SK-N-SH (cell line): ENCODE measurements around the gene TBC1D16. TPM values are rescaled to one million over a fixed set of nuclear protein-coding genes. Genes with fewer than 3 reads are reported as not detected.

Experiments used
- CTCF ChIA-PET: fragments of 300-600, 350-600 bp; formaldehyde crosslinking; extraction: SDS; loops from one replicate; lab custom pipeline; 2021; lab: Yijun Ruan, JAX
- POLR2A ChIA-PET: fragments of 350-600 bp; sonication (Branson Sonifier 250); formaldehyde crosslinking; extraction: SDS; loops from one replicate; lab custom pipeline; 2020; ENCODE audit warnings: antibody characterized with exemption, inconsistent platforms; lab: Yijun Ruan, JAX
- DNase-seq: peaks from one replicate; pipeline ENCODE4 v3.0.0; 2012
- H2AFZ ChIP-seq: fragments of 200-600 bp; sonication (generic); 2 replicates; pipeline ENCODE4 v1.8.1; 2016; ENCODE audit warnings: antibody characterized with exemption, mild to moderate bottlenecking, low read depth
- H3F3A ChIP-seq: fragments of 200-600 bp; sonication (generic); replicated peaks from 2 replicates; pipeline ENCODE3; 2016; ENCODE audit warnings: antibody characterized with exemption, mild to moderate bottlenecking; ENCODE audit not compliant: insufficient read depth
- H3K27ac ChIP-seq, 2 experiments: fragments of 200-500 bp in 1 of 2; fragments of 200-600 bp in 1 of 2; sonication (Bioruptor generic) in 1 of 2; sonication (generic), shearing (Covaris generic) in 1 of 2; 2 replicates each; pipeline versions ENCODE4 v1.5.1 to v1.6.1; 2014 to 2016; ENCODE audit warnings: low read depth in 2 of 2, inconsistent platforms in 1 of 2, low read length in 1 of 2, mild to moderate bottlenecking in 1 of 2, mixed read lengths in 1 of 2
- H3K27me3 ChIP-seq: fragments of 200-600 bp; sonication (generic), shearing (Covaris generic); 2 replicates; pipeline ENCODE4 v1.6.1; 2016; ENCODE audit warnings: mixed run types; ENCODE audit not compliant: insufficient read depth
- H3K36me3 ChIP-seq, 2 experiments: fragments of 200-500 bp in 1 of 2; fragments of 200-600 bp in 1 of 2; sonication (Bioruptor generic) in 1 of 2; sonication (generic) in 1 of 2; replicated peaks in 1 of 2; 2 replicates each; pipeline versions ENCODE3 to v1.5.1; 2014 to 2016; ENCODE audit warnings: low read length in 1 of 2, mild to moderate bottlenecking in 1 of 2; ENCODE audit not compliant: insufficient read depth in 2 of 2, control insufficient read depth in 1 of 2
- H3K4me1 ChIP-seq, 2 experiments: fragments of 200-500 bp in 1 of 2; fragments of 200-600 bp in 1 of 2; sonication (Bioruptor generic) in 1 of 2; sonication (generic), shearing (Covaris generic) in 1 of 2; 2 replicates each; pipeline versions ENCODE4 v1.5.1 to v1.6.1; 2014 to 2016; ENCODE audit warnings: low read depth in 1 of 2, low read length in 1 of 2, mixed run types in 1 of 2; ENCODE audit not compliant: insufficient read depth in 2 of 2, control insufficient read depth in 1 of 2
- H3K4me2 ChIP-seq: fragments of 200-600 bp; sonication (generic), shearing (Covaris generic); 2 replicates; pipeline ENCODE4 v1.6.1; 2017; ENCODE audit warnings: mixed run types
- H3K4me3 ChIP-seq, 2 experiments: fragments of 200-500 bp in 1 of 2; fragments of 200-600 bp in 1 of 2; sonication (Bioruptor generic) in 1 of 2; sonication (generic), shearing (Covaris generic) in 1 of 2; 2 replicates each; pipeline versions ENCODE4 v1.5.1 to v1.8.1; 2014 to 2016; ENCODE audit warnings: low read depth in 2 of 2, inconsistent platforms in 1 of 2, low read length in 1 of 2, mild to moderate bottlenecking in 1 of 2, mixed read lengths in 1 of 2, moderate library complexity in 1 of 2
- H3K79me2 ChIP-seq: fragments of 200-600 bp; sonication (generic); 2 replicates; pipeline ENCODE4 v1.8.1; 2017; ENCODE audit warnings: mild to moderate bottlenecking; ENCODE audit not compliant: insufficient read depth
- H3K9ac ChIP-seq: fragments of 200-600 bp; sonication (generic); 2 replicates; pipeline ENCODE4 v1.6.1; 2017; ENCODE audit warnings: mixed run types
- H3K9me2 ChIP-seq: fragments of 200-600 bp; sonication (generic); 2 replicates; pipeline ENCODE4 v1.6.1; 2017; ENCODE audit warnings: mixed run types
- H3K9me3 ChIP-seq: fragments of 200-600 bp; sonication (generic); 2 replicates; pipeline ENCODE4 v1.6.1; 2017; ENCODE audit warnings: mixed run types, mild to moderate bottlenecking, moderate library complexity
- H4K20me1 ChIP-seq: fragments of 200-600 bp; sonication (generic); 2 replicates; pipeline ENCODE4 v1.6.1; 2017; ENCODE audit warnings: mild to moderate bottlenecking, mixed run types; ENCODE audit not compliant: insufficient read depth
- EP300 ChIP-seq, 2 experiments: IDR thresholded peaks; 2 replicates each; pipeline versions ENCODE4 v1.4.0 to v1.6.1; 2012; ENCODE audit warnings: borderline replicate concordance in 1 of 2, low read depth in 1 of 2, low read length in 1 of 2
- GATA2 ChIP-seq: sonication (generic); formaldehyde crosslinking; IDR thresholded peaks from 2 replicates; pipeline ENCODE4 v1.5.0; 2020; ENCODE audit warnings: mild to moderate bottlenecking, missing genetic modification reagents
- RCOR1 ChIP-seq: fragments of 150-350 bp; IDR thresholded peaks from 2 replicates; pipeline ENCODE4 v1.6.1; 2017; ENCODE audit warnings: antibody characterized with exemption, low read length
- WGBS: methylation state at CpG from one replicate; pipeline ENCODE4 v1.1.6; 2017; ENCODE audit warnings: low lambda C conversion rate; 5-methylcytosine and 5-hydroxymethylcytosine counted together
- polyA plus RNA-seq, 3 experiments: library from polyadenylated mRNA; depleted of rRNA; stranded (reverse); fragments of >200 nt; gene quantifications; 2 replicates each; pipeline ENCODE4 v1.2.3, GENCODE V29; 2012
- TF ChIP-seq, protein P1 (sequence below): fragments of 150-350 bp; IDR thresholded peaks from 2 replicates; pipeline ENCODE4 v1.6.1; 2016; ENCODE audit warnings: mild to moderate bottlenecking, low read depth, low read length

The TBC1D16 gene
- polyA plus RNA-seq, 1 of the 3 experiments (the other 2 are of a cell fraction), result 14.5 TPM

DNA sequence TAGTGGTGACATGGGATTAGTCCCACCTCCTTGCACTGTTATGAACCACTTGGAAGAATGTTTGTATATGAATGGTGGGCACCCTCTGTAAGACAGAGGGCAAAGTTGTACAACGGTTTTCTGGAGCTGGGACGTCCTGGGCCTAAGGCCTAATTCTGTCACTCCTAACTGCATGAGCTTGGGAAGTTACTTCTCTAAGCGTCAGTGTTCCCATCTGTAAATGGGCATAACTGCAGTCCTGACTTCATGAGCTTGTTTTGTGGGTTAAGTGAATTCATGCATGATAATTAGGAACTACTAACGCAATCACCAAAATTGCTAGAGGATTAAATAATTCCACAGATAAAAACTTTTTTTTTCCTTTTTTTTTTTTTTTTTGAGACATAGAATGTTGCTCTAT, 1.8 kb downstream of the TBC1D16 start (continued):
- TF ChIP-seq, protein P1, sequence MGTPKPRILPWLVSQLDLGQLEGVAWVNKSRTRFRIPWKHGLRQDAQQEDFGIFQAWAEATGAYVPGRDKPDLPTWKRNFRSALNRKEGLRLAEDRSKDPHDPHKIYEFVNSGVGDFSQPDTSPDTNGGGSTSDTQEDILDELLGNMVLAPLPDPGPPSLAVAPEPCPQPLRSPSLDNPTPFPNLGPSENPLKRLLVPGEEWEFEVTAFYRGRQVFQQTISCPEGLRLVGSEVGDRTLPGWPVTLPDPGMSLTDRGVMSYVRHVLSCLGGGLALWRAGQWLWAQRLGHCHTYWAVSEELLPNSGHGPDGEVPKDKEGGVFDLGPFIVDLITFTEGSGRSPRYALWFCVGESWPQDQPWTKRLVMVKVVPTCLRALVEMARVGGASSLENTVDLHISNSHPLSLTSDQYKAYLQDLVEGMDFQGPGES, result no peak

DNA sequence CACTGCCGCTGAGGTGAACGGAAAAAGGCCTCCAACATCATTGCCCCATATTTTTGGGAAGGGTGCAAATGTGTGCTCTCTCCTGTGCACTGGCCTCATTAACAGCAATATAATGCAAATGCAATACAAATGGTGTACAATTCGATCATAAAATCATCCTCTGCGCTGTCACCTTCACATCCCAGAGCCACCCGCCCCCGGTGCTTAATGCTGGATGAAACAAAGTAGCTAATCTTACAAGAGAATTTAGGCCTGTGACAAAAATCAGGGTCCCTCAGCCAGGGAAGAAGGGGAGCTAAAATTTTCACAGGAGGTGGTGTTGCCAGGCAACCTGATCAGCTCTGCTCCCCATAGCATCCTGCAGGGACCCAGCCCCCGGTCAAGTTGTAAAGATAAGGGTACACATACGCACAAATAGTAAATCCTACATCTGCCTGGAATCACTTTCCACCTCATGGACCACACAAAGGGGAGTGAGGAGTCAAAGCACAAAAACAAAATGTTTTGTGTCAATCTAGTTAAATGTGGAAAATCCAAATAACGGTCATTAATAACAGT, 3.0 kb downstream of the TBC1D16 start:
- no peak overlapping the region for H3K4me2 ChIP-seq
- CTCF ChIA-PET, result interaction anchor here (0.8 to 10.7 kb wide), 8 partner anchors 10 to 221 kb away, joined by 3 to 72 read pairs (median 4); no protein-coding TSS in a partner anchor
- no peak overlapping the region for H3K9ac ChIP-seq
- H3K27ac ChIP-seq, result peak overlapping the region in 1 of 2 experiments; percentile 6; a peak in 1 of 4 replicates
- WGBS, result 89% methylated on average over 9 of the region's 9 CpGs
- no peak for TF ChIP-seq EP300 (IDR thresholded peaks at IDR 0.05; ENCODE audit: borderline replicate concordance in 1 of 2, low read depth in 1 of 2, low read length in 1 of 2)
- peak; percentile 41; the same call in 1 of the 2 replicates for TF ChIP-seq GATA2 (CRISPR knock-in tag)
- TF ChIP-seq RCOR1, result no peak
- TF ChIP-seq, all 33 proteins: peak for 1
- no peaks in the 10 kb centered on the region for H3K27me3 ChIP-seq
- H3F3A ChIP-seq, result peaks cover 13% of the 10 kb centered on the region
- no peaks in the 10 kb centered on the region for H3K9me3 ChIP-seq
- DNase-seq, result peak; percentile 73
- POLR2A ChIA-PET, result interaction anchor here (1.2 to 2.1 kb wide), 2 partner anchors 11 to 69 kb away, joined by 3 to 8 read pairs; partner anchors contain the start of gene GAA
- H3K4me1 ChIP-seq, result peaks cover 10 to 35% of the 10 kb centered on the region in 2 experiments; a peak in 3 of 4 replicates
- no peaks in the 10 kb centered on the region for H3K9me2 ChIP-seq
- peaks cover 60% of the 10 kb centered on the region for H4K20me1 ChIP-seq
- no peaks in the 10 kb centered on the region for H3K36me3 ChIP-seq
- peaks cover 77% of the 10 kb centered on the region for H3K79me2 ChIP-seq
- no peak overlapping the region for H3K4me3 ChIP-seq
- no peak overlapping the region for H2AFZ ChIP-seq

DNA sequence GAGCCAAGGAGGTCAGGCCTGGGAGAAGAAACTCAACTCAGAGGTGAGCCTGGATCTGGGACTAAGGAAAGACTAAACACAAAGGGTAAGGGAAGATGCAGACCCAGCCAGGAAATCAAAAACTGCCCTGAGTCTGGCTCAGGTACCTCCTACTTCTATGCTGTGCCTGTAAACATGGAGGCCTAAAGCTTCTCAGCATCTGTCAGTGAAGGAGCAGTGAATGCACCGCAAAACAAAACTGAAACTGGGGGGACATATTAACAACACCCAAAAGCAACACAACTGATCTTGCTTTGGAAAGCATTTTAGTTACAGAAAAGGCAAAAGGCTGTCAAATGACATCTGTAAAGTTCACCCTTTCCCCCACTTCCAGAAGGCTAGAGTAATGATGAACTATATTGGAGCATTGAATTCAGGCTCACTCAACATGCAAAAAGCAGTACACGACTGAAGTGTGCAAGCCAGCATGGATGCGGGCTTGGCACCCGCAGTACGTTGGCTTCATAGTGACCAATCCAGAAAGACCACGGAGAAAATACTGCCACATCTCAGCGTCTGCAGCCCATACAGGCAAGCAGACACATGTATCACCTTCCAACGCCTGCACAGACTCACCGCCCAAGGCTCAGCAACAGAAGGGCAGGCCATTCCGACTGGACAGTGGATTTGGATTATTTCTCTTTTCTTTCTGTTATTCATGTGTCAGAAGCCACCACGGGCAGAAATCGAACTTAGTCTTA, 3.8 kb downstream of the TBC1D16 start:
- ChIA-PET POLR2A (no interaction called here), CTCF (interaction anchor here (1.1 to 10.7 kb wide), 5 partner anchors 9 to 220 kb away, joined by 3 to 72 read pairs (median 13); no protein-coding TSS in a partner anchor)
- Histone ChIP-seq H4K20me1 (peaks cover 65% of the 10 kb centered on the region), H3K79me2 (peaks cover 85% of the 10 kb centered on the region), H3K36me3 (no peaks in the 10 kb centered on the region), H3K27me3 (no peaks in the 10 kb centered on the region), H3K4me1 (peaks cover 10 to 35% of the 10 kb centered on the region in 2 experiments; a peak in 3 of 4 replicates), H3K9ac (no peak overlapping the region), H3K9me3 (no peaks in the 10 kb centered on the region), H3K9me2 (no peaks in the 10 kb centered on the region), H3K4me2 (no peak overlapping the region), H3F3A (peaks cover 8% of the 10 kb centered on the region), H3K4me3 (no peak overlapping the region), H2AFZ (no peak overlapping the region), H3K27ac (no peak overlapping the region)
- WGBS, result 86% methylated on average over 12 of the region's 12 CpGs
- no peak for DNase-seq
- no peak for TF ChIP-seq RCOR1
